GDM1 (cell line): Measurements from ENCODE around the gene ADGRD2.

Experiments
- DNase-seq: peaks from one replicate; lab custom pipeline; 2025; lab: John Stamatoyannopoulos, UW

Gene ADGRD2

DNA sequence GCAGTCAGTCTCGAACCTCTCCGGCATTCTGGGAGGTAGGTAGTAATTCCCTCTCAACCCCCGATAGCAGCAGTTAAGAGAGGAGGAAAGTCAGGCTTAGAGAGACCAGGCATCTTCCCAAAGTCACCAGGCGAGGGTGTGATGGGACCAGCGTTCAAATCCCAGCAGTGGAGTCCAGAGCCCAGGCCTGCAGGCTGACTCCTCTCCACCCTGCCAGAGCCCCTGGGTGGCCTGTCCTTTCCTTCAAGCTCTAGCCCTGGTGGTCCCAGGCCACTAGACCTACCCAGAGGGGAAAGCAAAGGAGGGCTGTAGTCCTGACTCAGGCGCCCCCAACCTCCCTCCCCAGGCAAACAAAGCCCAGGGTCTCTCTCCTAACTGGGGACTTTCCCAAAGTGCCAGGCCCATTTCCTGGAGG is 61.2 kb downstream of the ADGRD2 start:
- DNase-seq = no peak

DNA sequence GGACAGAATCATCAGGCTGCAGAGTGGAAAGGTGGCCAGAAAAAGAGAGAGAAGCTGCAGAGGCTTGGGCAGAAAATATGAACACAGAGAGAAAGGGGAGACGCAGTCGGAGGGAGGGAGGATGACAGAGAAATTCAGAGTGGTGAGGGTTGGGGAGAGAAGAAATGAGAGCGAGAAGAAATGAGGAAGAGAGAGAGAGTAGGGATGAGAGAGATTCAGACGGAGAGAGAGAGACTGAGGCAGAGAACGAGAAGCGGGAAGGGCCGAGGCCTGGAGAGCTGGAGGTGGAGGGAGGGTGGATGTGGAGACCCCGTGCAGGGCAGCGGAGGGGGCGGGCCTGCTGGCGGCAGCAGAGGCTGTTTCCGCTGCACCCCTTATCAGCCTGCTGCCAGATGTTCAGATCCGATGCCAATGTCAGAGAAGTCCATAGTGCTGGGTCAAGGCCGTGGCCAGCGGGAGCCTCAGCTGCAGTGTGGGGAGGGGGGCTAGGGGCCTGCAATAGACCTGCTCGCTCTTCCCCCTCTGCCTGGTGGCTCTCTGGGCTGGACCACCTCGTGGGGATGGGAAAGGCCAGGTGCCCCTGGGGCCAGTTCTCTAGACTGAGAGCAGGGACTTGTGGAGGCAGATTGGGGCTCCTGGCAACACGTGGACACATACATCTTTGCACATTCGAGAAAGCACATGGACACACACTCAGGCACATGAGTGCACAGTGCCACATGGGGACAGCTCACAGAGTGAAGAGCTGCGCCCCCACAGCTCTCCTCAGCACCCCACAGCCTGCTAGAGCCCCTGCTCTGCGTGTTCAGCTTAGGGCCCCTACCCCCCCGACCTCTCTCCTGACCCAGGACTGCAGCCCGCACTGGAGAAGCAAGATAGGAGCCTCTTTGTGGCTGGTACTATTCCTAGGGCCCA is 61.9 kb downstream of the ADGRD2 start:
- DNase-seq = no peak

DNA sequence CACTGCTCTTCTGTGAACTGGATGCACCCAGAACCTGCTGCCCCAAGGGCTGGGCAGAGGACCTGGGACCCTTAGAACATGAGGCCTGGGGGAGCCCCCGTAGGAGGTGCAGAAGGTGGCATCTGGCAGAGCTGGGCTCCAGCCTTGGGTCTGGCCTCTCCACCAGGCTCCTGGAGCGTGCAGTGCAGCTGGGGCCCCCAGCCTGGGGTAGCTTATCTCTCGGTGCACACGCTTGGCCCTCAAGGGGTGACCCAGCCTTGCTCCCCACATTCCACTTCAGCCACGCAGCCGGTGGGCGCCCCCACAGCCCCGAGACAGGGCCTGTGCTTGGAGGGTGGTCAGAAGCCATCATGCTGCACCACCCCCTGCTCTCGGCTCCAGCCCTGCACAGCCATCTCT is 62.6 kb downstream of the ADGRD2 start:
- DNase-seq = no peak

DNA sequence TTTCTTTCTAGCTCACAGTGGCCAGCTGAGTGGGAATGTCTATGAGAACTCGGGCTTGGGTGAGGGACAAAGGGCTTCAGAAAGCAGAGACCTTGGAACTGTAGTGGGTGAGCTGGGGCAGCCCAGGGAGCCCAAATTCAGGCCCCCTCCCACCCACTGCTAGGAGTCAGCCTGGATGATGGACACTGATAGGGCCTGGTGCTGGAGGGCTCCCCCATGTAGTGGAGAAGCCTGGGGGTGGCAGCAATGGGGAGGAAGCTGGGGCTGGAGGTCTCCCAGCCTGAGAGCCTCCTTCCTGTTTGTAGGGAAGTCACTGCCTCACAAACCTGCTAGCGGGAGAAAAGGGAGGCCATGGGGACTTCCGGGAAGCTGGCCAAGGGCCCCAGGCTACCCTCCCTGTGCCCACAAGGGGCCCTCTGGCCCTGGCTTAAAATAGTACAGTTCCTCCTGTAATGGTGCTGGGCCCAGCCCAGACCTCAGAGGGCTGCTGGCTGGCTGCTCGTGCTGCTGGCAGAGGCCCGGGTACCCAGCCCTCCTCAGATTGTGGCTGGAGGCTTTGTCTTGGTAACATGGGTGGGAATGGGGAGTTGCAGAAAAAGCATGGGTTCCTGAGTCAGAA is 63.2 kb downstream of the ADGRD2 start:
- peak; percentile 35 for DNase-seq

- DNase-seq = no peak
Measured at GRCh38 chr9:124514125-124514524, 63.9 kb downstream of the ADGRD2 start.

- no peak for DNase-seq
Measured at GRCh38 chr9:124514874-124515273, 64.6 kb downstream of the ADGRD2 start.

- no peak for DNase-seq
Measured at GRCh38 chr9:124517600-124517999, 67.3 kb downstream of the ADGRD2 start.

DNA sequence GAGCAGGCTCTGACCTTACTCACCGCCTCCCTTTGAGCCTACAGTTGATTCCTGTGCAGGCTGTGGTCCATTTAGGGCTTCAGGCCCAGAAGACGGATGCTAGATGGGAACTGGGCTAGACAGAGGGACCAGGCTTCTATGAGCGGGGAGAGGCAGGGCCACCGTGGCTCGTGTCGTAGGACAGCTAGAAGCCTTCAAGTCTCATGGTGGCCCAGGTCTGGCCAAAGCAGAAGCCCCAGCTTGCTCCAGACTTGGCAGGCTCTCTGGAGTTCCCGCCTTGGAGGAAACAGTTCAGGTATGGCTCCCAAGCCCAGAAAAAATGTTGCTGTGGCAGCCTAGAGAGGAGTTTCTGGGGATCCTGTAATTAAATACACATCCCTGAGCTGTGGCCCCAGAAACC is 67.9 kb downstream of the ADGRD2 start:
- DNase-seq = no peak

DNA sequence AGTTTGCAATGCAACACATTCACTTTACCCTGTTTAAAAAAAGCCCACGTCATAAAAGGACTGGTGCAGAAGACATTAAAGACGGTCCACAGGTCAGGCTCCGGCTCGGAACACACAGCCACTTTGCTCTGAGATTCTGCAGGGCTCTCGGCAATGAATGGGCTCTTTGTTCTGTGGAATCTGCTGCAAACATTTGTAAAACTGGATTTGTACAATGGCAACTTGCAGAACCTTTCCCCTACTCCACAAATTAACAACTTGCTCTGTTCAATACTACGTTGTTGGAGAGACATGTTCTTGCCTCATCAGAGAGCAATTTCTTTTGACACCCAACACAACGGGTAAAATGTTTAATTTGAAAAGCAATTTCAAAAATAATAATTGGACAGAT is 70.0 kb downstream of the ADGRD2 start:
- no peak for DNase-seq

DNA sequence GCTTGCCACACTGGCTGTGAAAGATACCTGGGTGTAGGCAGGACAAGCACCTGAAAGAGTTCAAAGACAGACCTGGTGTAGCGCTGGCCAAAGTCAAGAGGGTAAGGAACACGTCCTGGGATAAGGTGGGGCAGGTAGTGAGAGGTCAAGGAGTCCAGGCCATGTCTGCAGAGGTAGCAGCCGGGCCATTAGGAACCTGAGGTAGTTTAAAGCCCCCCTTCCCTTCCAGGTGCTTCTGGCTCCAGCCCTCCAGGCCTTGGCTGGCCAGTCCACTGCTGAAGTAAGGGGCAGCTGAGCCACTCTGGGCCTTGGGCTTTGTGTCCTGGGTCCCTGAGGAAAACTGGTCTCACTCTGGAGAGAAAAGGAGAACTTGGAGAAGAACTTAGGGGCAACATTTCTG is 70.9 kb downstream of the ADGRD2 start:
- no peak for DNase-seq

DNA sequence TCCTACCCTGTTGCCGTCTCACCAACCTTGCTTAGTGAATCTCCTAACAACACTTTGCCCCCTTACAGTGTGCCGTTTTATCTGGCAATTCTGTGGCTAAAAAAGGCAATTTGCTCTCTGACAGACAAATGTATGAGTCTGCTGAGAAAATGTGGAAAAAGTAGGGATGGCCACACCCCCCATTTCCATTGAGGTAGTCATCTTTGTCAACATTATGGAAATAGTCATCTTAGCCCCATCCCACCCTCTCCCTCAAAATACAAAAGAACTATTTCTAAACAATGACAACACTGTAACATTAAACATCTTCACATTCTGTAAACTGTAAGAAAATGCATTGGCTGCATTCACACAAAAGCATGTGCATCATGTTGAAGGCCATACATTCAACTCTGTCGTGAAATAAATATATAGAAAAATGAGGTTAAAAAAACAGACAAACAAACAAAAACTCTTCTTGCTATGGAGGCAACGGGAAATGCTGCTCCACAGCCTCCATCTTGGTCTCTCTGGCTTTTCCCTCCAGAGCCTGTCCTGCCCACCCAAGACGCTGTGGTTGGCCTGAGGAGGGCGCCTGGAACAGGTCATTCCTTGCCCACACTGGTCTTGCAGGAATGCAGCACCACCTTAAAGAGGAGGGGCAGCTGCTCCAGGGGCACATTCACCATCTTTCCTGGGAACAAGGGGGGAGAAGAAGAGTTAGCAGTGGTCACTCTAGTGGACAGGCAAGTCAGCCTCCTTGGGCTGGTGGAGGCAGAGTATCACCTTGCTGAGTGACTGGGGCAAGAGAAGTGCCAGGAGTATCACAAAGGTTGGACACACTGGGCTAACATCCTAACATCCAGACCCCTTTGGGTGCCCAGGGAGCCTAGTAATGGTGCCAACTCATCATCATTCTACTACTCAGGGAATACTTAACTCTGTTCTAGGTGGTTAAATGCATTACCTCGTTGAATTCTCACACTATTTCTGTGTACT is 72.2 kb downstream of the ADGRD2 start:
- DNase-seq = no peak

- DNase-seq = no peak
Measured at GRCh38 chr9:124526174-124526573, 75.9 kb downstream of the ADGRD2 start.

DNA sequence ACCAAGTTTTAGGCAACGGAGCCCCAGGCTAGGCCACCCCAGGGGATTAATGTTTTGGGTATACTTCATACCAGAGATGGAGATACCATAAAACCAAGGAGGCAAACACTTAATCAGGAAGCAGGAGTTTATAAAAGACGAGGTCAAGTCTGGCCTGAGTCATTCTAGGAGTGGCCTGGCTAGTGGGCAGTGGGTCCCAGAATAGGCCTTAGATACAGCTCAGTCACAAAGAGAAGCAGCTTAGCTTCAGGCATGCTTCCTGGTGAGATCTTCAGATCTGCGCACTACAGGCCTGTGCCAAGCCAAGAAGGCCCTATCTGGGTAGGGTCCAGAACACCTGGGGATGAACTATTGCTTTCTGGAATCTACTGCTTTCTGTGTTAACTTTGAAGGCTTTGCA is 77.5 kb downstream of the ADGRD2 start:
- no peak for DNase-seq
